T-helper 17 cell (primary cell): ENCODE measurements around the gene DENND6B. TPM values are rescaled to one million over a fixed set of nuclear protein-coding genes. Genes with fewer than 3 reads are reported as not detected.

Source experiments
- ATAC-seq: fragments of 150-1000 bp; cut with Tn5 transposase; 2 replicates; pipeline ENCODE4 v1.10.0; 2021; ENCODE audit warnings: mild to moderate bottlenecking, moderate library complexity
- DNase-seq, 3 donors: peaks; one replicate each; pipeline versions ENCODE4 v3.0.0 to v3.0.0-alpha.2; 2020 to 2021
- H3K9me3 ChIP-seq: one replicate; pipeline ENCODE4 v1.7.0; 2013; ENCODE audit warnings: low read length, mild to moderate bottlenecking; ENCODE audit not compliant: control insufficient read depth, poor library complexity, severe bottlenecking
- H3K27ac Mint-ChIP-seq: one replicate; pipeline ENCODE4 v1.8.0; 2022; ENCODE audit warnings: mild to moderate bottlenecking, moderate library complexity, mixed read lengths
- H3K27me3 Mint-ChIP-seq: one replicate; pipeline ENCODE4 v1.8.0; 2022; ENCODE audit warnings: mixed read lengths
- H3K36me3 Mint-ChIP-seq: one replicate; pipeline ENCODE4 v1.8.0; 2022; ENCODE audit warnings: low read depth, mixed read lengths
- H3K4me1 Mint-ChIP-seq: one replicate; pipeline ENCODE4 v1.8.0; 2022; ENCODE audit warnings: mild to moderate bottlenecking, mixed read lengths
- H3K4me3 Mint-ChIP-seq: one replicate; pipeline ENCODE4 v1.8.0; 2022; ENCODE audit warnings: mild to moderate bottlenecking, moderate library complexity, mixed read lengths
- total RNA-seq, 4 donors: library from RNA in 2 of 4; stranded (reverse) in 2 of 4; gene quantifications; one replicate each; pipeline ENCODE4 v1.2.3 and lab custom pipeline; 2022 to 2026

Gene DENND6B
- total RNA-seq, 2 donors from 2014 or later, result 1.8 to 2.2 TPM

- H3K27me3 Mint-ChIP-seq, result no peaks in the 10 kb centered on the region
- DNase-seq (no peak), ATAC-seq (no peak)
- H3K36me3 Mint-ChIP-seq, result no peaks in the 10 kb centered on the region
- no peak overlapping the region for H3K27ac Mint-ChIP-seq
- H3K4me3 Mint-ChIP-seq, result no peak overlapping the region
- H3K4me1 Mint-ChIP-seq, result peaks cover 8% of the 10 kb centered on the region
- H3K9me3 ChIP-seq, result no peaks in the 10 kb centered on the region
These were observed 10.4 kb downstream of the DENND6B start for GRCh38 chr22:50316114-50317065.

DNA sequence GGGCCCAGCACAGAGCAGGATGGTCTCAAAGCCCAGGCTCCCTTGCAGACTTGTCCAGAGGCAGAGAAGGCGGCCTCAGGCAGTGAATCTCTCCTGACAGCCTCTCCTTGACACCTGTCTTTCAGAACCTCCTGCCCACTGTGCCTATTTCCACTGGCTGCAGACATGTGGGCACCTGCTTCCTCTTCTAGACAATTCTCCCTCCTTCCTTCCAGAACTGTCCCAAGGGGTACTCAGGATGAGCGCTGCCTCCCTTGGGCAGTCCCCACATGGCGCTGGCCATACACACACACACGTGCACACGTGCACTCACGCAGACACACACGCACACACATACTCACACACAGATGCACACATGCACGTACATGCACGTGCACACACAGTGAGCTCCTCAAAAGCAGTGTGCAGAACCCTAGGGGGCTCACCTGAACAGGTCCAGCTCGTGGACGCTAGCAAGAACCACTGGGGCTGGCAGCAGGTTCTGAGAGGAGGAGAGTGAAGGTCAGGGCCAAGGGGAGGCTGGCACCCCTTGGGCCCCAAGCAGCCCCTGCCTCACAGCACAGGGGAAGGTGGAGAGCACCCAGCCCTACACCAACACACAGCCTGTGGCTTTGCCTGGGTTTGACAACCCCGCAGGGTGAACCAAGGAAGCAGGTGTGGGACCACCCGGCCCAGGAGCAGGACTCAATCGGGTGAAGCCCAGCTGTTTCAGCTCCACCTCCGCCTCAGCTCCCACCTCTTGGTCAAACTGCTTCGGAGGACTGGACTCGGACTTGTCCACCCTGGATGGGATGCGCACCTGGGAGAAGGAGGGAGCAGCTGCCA, 11.3 kb downstream of the DENND6B start:
- Mint-ChIP-seq H3K27me3 (no peaks in the 10 kb centered on the region), H3K36me3 (no peaks in the 10 kb centered on the region), H3K4me1 (peaks cover 8% of the 10 kb centered on the region), H3K27ac (peak overlapping the region; percentile 83), H3K4me3 (peak overlapping the region; percentile 94)
- ATAC-seq (no peak), DNase-seq (no peak)
- H3K9me3 ChIP-seq, result no peaks in the 10 kb centered on the region

DNA sequence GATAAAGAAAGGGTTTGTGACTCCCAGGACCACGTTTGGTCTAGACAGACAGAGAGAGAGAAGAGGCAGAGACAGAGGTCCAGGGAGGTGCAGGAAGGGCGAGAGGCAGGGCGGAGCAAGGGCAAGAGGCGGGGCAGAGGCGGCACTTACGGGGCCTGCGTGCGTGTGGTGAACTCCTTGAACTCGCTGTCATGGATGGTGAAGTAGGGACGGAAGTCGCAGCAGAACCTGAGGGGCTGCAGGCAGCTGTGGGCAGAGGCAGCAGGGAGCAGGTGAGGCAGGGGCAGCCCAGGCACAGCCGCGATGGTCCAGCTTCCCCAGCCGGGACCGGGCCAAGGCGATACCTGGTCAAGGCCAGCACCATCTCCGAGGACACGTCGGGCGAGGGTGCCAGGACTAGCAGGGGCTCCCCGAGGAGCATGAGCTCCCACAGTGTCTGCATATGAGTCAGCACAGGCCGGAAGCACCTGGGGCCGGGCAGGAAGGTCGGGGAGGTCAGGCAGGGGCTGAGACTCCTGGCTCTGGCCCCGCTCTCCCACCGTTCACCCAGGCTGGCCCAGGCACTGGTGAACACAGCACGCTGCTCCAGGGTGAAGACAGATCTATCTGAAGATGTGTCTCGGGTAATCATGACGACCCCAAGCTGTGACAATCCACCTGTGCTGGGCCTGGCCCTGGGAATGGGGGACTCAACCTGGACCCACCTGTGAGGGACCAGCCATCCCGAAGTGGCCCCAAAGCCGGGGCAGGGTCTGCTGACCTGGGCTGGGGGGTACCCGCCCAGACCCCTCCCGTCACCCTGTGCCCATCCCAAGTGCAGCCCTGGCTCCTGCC, 12.1 kb downstream of the DENND6B start:
- peaks cover 8% of the 10 kb centered on the region for H3K4me1 Mint-ChIP-seq
- ATAC-seq (peak; percentile 91), DNase-seq (peak in 2 of 3 donors; percentile 28 to 32)
- peak overlapping the region; percentile 94 for H3K4me3 Mint-ChIP-seq
- no peaks in the 10 kb centered on the region for H3K27me3 Mint-ChIP-seq
- H3K9me3 ChIP-seq, result no peaks in the 10 kb centered on the region
- no peaks in the 10 kb centered on the region for H3K36me3 Mint-ChIP-seq
- peak overlapping the region; percentile 87 for H3K27ac Mint-ChIP-seq

- no peaks in the 10 kb centered on the region for H3K27me3 Mint-ChIP-seq
- peak overlapping the region; percentile 94 for H3K4me3 Mint-ChIP-seq
- DNase-seq (no peak), ATAC-seq (no peak)
- H3K27ac Mint-ChIP-seq, result peak overlapping the region; percentile 87
- H3K9me3 ChIP-seq, result no peaks in the 10 kb centered on the region
- peaks cover 8% of the 10 kb centered on the region for H3K4me1 Mint-ChIP-seq
- no peaks in the 10 kb centered on the region for H3K36me3 Mint-ChIP-seq
These were observed 12.7 kb downstream of the DENND6B start for GRCh38 chr22:50314081-50314454.

GRCh38 chr22:50313600-50313999, 13.2 kb downstream of the DENND6B start:
- no peaks in the 10 kb centered on the region for H3K36me3 Mint-ChIP-seq
- H3K9me3 ChIP-seq, result no peaks in the 10 kb centered on the region
- no peak for ATAC-seq

GRCh38 chr22:50313021-50313420, 13.8 kb downstream of the DENND6B start:
- Mint-ChIP-seq H3K4me1 (peaks cover 10% of the 10 kb centered on the region), H3K4me3 (no peak overlapping the region), H3K36me3 (no peaks in the 10 kb centered on the region), H3K27me3 (no peaks in the 10 kb centered on the region), H3K27ac (no peak overlapping the region)
- H3K9me3 ChIP-seq, result no peaks in the 10 kb centered on the region
- ATAC-seq (no peak), DNase-seq (no peak)

More at GRCh38 chr22:50313600-50313999, 13.2 kb downstream of the DENND6B start:
- Mint-ChIP-seq H3K4me1 (peaks cover 10% of the 10 kb centered on the region), H3K4me3 (peak overlapping the region; percentile 78), H3K27ac (no peak overlapping the region), H3K27me3 (no peaks in the 10 kb centered on the region)
- DNase-seq, result no peak

DNA sequence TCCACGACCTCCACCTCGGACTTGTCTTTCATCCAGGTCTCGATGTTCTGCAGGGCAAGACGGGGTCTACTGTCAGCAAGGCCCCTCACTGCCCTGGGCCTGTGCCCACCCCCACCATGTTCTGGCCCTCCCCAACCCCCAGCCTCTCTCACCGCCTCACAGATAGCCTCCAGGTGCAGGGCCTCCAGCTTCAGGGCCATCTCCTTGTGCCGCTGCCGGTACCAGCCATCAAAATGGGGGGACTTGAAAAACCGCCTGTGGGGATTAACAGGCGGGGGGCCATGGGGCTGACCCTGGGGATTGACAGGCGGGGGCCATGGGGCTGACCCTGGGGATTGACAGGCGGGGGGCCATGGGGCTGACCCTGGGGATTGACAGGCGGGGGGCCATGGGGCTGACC, 14.4 kb downstream of the DENND6B start:
- H3K36me3 Mint-ChIP-seq, result no peaks in the 10 kb centered on the region
- DNase-seq (no peak), ATAC-seq (no peak)
- H3K27ac Mint-ChIP-seq, result no peak overlapping the region
- no peaks in the 10 kb centered on the region for H3K27me3 Mint-ChIP-seq
- no peak overlapping the region for H3K4me3 Mint-ChIP-seq
- H3K4me1 Mint-ChIP-seq, result peaks cover 10% of the 10 kb centered on the region
- H3K9me3 ChIP-seq, result no peaks in the 10 kb centered on the region

DNA sequence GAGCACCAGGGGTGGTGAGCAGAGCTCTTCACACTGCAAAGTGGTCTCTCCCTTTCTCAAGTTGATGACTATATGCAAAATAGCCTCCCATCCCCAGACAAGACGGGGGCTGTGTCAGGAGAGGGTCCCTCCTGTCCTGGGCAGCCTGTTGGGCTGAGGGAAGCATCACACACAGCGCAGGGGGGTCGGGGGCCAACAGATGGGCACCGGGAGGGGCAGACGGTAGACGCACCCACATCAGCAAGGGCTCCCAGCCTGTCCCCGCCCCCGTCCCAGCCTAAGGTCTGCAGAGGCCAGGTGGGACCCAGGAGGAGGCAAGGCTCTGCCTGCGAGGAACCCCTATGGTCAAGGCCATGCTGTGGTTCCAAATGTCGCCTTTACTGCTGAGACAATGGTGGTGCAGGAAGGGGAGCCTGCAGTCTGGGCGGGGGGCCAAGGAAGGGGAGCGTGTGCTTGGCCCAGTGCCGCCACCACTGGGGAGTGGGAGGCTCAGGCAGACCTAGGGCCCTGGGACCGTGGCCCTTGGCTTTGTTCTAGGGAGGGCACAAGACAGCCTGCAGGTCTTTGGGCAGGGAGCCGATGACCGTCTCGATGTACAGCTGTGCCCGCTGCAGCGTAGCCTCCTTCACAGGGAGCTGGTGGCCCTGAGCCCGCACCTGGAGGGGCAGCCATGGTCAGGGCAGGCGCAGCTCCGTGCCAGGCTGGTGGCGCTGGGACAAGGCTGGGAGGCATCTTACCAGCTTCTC, 15.0 kb downstream of the DENND6B start:
- no peak for DNase-seq
- peak overlapping the region; percentile 8 for H3K27ac Mint-ChIP-seq
- no peak overlapping the region for H3K4me3 Mint-ChIP-seq
- no peaks in the 10 kb centered on the region for H3K27me3 Mint-ChIP-seq
- no peak for ATAC-seq
- H3K9me3 ChIP-seq, result no peaks in the 10 kb centered on the region
- peaks cover 10% of the 10 kb centered on the region for H3K4me1 Mint-ChIP-seq
- H3K36me3 Mint-ChIP-seq, result no peaks in the 10 kb centered on the region

DNA sequence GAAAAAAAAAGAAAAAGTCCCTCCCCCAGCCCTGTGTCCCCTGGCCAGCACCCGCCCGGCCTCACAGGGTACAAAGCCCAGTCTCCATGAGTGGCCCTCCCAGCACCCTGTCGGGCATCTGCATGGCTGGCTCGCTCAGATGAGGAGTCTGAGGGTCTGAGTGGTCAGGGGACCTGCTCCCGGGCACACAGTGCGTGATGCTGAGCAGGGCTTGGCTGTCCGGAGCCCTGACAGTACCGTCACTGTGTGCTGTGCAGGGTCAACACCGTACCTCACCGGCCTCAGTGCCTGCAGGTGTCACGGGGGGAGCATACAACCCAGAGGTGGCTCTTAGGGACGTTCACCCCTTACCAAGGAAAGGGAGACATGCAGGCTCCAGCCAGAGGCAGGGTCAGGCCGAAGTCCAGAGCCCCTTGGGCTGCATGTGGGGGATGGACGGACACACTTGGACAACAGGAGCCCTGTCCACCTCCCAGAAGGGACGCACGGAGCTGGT, 15.8 kb downstream of the DENND6B start:
- no peaks in the 10 kb centered on the region for H3K9me3 ChIP-seq
- ATAC-seq (no peak), DNase-seq (no peak)
- Mint-ChIP-seq H3K27ac (peak overlapping the region; percentile 8), H3K27me3 (peaks cover 4% of the 10 kb centered on the region), H3K36me3 (no peaks in the 10 kb centered on the region), H3K4me1 (peaks cover 14% of the 10 kb centered on the region), H3K4me3 (no peak overlapping the region)

DNA sequence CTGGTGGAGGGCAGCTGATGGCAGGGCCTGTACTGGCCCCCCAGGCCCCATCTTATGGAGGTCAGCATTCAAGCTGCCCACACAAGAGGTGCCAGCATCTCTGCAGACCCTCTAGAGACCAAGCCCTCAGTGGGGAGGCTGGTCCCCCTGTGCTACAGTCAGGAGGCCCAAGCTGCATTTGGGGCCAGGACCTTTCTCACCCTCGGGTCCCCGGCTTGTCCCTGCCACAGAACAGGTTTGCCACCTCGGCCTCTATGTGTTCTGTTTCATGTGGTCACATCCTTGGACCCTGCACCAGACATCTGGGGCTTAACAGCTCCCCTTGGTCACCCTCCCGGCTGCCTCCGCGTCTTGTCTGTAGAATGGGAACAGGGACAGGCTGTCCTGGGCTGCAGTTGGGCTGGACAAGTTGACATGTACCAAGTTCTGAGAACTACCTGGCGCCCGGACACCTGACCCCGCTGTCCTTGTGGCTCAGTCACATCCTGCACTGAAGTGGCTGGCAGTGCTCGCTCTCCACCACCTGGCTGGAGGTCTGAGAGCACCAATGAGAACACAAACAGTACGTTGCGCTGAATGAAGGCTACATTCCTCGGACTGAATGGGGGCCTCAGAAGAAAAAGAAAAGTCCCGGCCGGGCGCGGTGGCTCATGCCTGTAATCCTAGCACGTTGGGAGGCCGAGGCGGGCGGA, 16.6 kb downstream of the DENND6B start:
- Mint-ChIP-seq H3K4me3 (no peak overlapping the region), H3K27me3 (peaks cover 7% of the 10 kb centered on the region), H3K4me1 (peaks cover 14% of the 10 kb centered on the region), H3K27ac (no peak overlapping the region), H3K36me3 (no peaks in the 10 kb centered on the region)
- H3K9me3 ChIP-seq, result no peaks in the 10 kb centered on the region
- ATAC-seq, result no peak
- DNase-seq, result no peak

GRCh38 chr22:50309601-50309991, 17.2 kb downstream of the DENND6B start:
- no peak overlapping the region for H3K4me3 Mint-ChIP-seq
- no peak for DNase-seq
- no peak for ATAC-seq
- no peak overlapping the region for H3K27ac Mint-ChIP-seq
- peaks cover 14% of the 10 kb centered on the region for H3K4me1 Mint-ChIP-seq
- no peaks in the 10 kb centered on the region for H3K9me3 ChIP-seq
- no peaks in the 10 kb centered on the region for H3K36me3 Mint-ChIP-seq
- peaks cover 7% of the 10 kb centered on the region for H3K27me3 Mint-ChIP-seq
